A673 (cell line): ENCODE data around the gene PLXND1.

Source experiments
- CTCF ChIP-seq: fragments of 300-800, 200-600 bp; sonication (generic); conservative IDR thresholded peaks from 2 replicates; pipeline ENCODE4 v1.5.1; 2017; ENCODE audit warnings: low read depth, mild to moderate bottlenecking, antibody characterized with exemption, low read length, moderate library complexity, mixed read lengths
- EZH2 ChIP-seq: fragments of 200-600 bp; sonication (generic); IDR thresholded peaks from 2 replicates; pipeline ENCODE4 v1.6.1; 2017; ENCODE audit warnings: borderline replicate concordance, low read depth, mild to moderate bottlenecking, mixed read lengths, antibody characterized with exemption, low read length; ENCODE audit not compliant: poor library complexity, severe bottlenecking

- TF ChIP-seq CTCF (no peak), EZH2 (no peak)
Observed at GRCh38 chr3:129576514-129577352, 29.7 kb downstream of the PLXND1 start.
